Measurements from ENCODE around the gene PIP. TPM values are rescaled to one million over a fixed set of nuclear protein-coding genes. Genes with fewer than 3 reads are reported as not detected.

Gene PIP
- total and polyA plus RNA-seq, 2 of the 8 experiments (the other 6 are each of a cell fraction or from before 2014, with no cell fraction given), result not detected

- Histone ChIP-seq H3K4me3 (ENCODE audit: extremely low read depth in 1 of 4, insufficient read depth in 2 of 4, low read depth in 3 of 4, low read length in 4 of 4) (no peak within 1 kb of the TSS), H3K4me1 (replicated peaks in 1 of 4; ENCODE audit: control insufficient read depth in 3 of 4, insufficient read depth in 4 of 4, low read length in 3 of 4) (peaks cover 0 to 3% (median 1%) of the 10 kb centered on the region in 4 experiments; a peak in 1 of 7 replicates), H3K79me2 (ENCODE audit: control insufficient read depth in 1 of 2, insufficient read depth in 2 of 2, low read length in 2 of 2) (no peaks in the 10 kb centered on the region), H3K23ac (ENCODE audit: insufficient read length) (no peak within 1 kb of the TSS), H3K79me1 (ENCODE audit: low read depth, low read length) (no peaks in the 10 kb centered on the region), H3K27me3 (replicated peaks in 1 of 4; ENCODE audit: control insufficient read depth in 3 of 4, extremely low read depth in 1 of 4, insufficient read depth in 3 of 4, low read length in 3 of 4) (no peaks in the 10 kb centered on the region), H3K18ac (ENCODE audit: extremely low read depth, low read length) (no peak within 1 kb of the TSS), H4K20me1 (replicated peaks in 1 of 2; ENCODE audit: control insufficient read depth in 1 of 2, insufficient read depth in 2 of 2, low read length in 2 of 2) (no peaks in the 10 kb centered on the region), H4K8ac (ENCODE audit: extremely low read depth, insufficient read depth, low read length) (no peak within 1 kb of the TSS), H2BK15ac (ENCODE audit: low read length) (no peak within 1 kb of the TSS), H3K23me2 (ENCODE audit: low read depth, low read length) (no peaks in the 10 kb centered on the region), H3K9ac (replicated peaks in 1 of 4; ENCODE audit: extremely low read depth in 1 of 4, low read depth in 3 of 4, low read length in 3 of 4) (no peak within 1 kb of the TSS), H3K36me3 (ENCODE audit: control insufficient read depth in 2 of 4, insufficient read depth in 4 of 4, low read length in 3 of 4) (no peaks in the 10 kb centered on the region), H2AK5ac (ENCODE audit: low read depth, low read length) (no peak within 1 kb of the TSS), H2BK12ac (ENCODE audit: low read depth, low read length) (no peak within 1 kb of the TSS), H3K4ac (replicated peaks; ENCODE audit: insufficient read length, low read depth, low read length) (no peak within 1 kb of the TSS), H3K56ac (replicated peaks; ENCODE audit: insufficient read length, low read depth, low read length) (no peak within 1 kb of the TSS), H2BK120ac (replicated peaks; ENCODE audit: low read depth, low read length) (no peak within 1 kb of the TSS), H3K14ac (ENCODE audit: insufficient read length) (no peak within 1 kb of the TSS), H3K4me2 (ENCODE audit: insufficient read depth in 1 of 2, low read depth in 2 of 2, low read length in 2 of 2) (no peak within 1 kb of the TSS), H4K91ac (replicated peaks; ENCODE audit: insufficient read length, low read length) (no peak within 1 kb of the TSS), H3K9me3 (ENCODE audit: insufficient read depth in 2 of 2, low read depth in 1 of 2, low read length in 1 of 2) (no peaks in the 10 kb centered on the region), H3K27ac (ENCODE audit: low read depth, low read length) (no peak within 1 kb of the TSS), H4K5ac (ENCODE audit: insufficient read length, low read depth, low read length) (no peak within 1 kb of the TSS), H2BK5ac (ENCODE audit: low read depth, low read length) (no peak within 1 kb of the TSS), H2BK20ac (ENCODE audit: low read length) (no peak within 1 kb of the TSS), H2AFZ (ENCODE audit: low read length) (no peak within 1 kb of the TSS)
- ChIA-PET POLR2A (ENCODE audit: partially characterized antibody) (no interaction called here), CTCF (ENCODE audit: partially characterized antibody) (interaction anchor here (1.6 kb wide), 1 partner anchor 32 kb away, joined by 11 read pairs; no protein-coding TSS in a partner anchor)
- DNase-seq (ENCODE audit: low read depth in 1 of 2, low spot score in 2 of 2) (no peak), FAIRE-seq (no peak)
- WGBS, 2 experiments (ENCODE audit: extremely low coverage in 1 of 2, insufficient coverage in 1 of 2, insufficient read length in 1 of 2, insufficient replicate concordance in 2 of 2, low coverage in 1 of 2, low lambda C conversion rate in 2 of 2, missing lambda C conversion rate in 1 of 2), result 85% methylated on average over 3 of the region's 3 CpGs; no CpG with 5 or more reads in 1 of the 2 experiments
- TF ChIP-seq BCL11A (IDR thresholded peaks at IDR 0.05; ENCODE audit: low read depth in 2 of 2, low read length in 2 of 2), result no peak
- no peak for TF ChIP-seq POU5F1 (IDR thresholded peaks at IDR 0.05; ENCODE audit: low read depth, low read length)
- no peak for TF ChIP-seq EZH2 (IDR thresholded peaks at IDR 0.05; ENCODE audit: low read depth, low read length, severe bottlenecking)
These were observed 51.1 kb downstream of the PIP start, which contains the start of gene TAS2R39 for GRCh38 chr7:143183024-143183423. TSS of gene TAS2R39 (plus strand) at chr7:143183419. CDS start at chr7:143183419, 0 bp downstream.

Data from H1 (cell line).